Measurements from ENCODE around the gene HES2. TPM values are rescaled to one million over a fixed set of nuclear protein-coding genes. Genes with fewer than 3 reads are reported as not detected.
A peak's percentile ranks its signal among the peaks of the same experiment; 100 is the strongest.

HES2 gene
- total RNA-seq, 2 donors from 2014 or later: 14.2 to 24.0 TPM

GRCh38 chr1:6466023-6466422 lies 46.3 kb upstream of the HES2 start, which contains the start of gene TNFRSF25:
TSS of gene TNFRSF25 (minus strand) at chr1:6466173. CDS start at chr1:6466107, 66 bp downstream.
- no peak for TF ChIP-seq CTCF (IDR thresholded peaks at IDR 0.05)
- intact Hi-C loops (cut with DNase I): no loop called here
- Histone ChIP-seq H3K27me3 (no peaks in the 10 kb centered on the region), H3K9ac (ENCODE audit: low read depth in 2 of 2, low read length in 2 of 2) (peak within 1 kb of the TSS; percentile 31 to 68), H3K36me3 (no peaks in the 10 kb centered on the region), H3K27ac (peak within 1 kb of the TSS; percentile 31), H3K9me3 (no peaks in the 10 kb centered on the region), H3K4me3 (peak within 1 kb of the TSS; percentile 33), H3K4me1 (no peaks in the 10 kb centered on the region)
- DNase-seq: no peak

- intact Hi-C loops (cut with DNase I): no loop called here
- no peak for DNase-seq
- H3K27me3 ChIP-seq: no peaks in the 10 kb centered on the region
- no peak for TF ChIP-seq CTCF (IDR thresholded peaks at IDR 0.05)
- H3K9me3 ChIP-seq: no peaks in the 10 kb centered on the region
- H3K4me3 ChIP-seq: peak overlapping the region; percentile 33
- peak overlapping the region; percentile 31 for H3K27ac ChIP-seq
- peak overlapping the region; percentile 31 to 68 for H3K9ac ChIP-seq (ENCODE audit: low read depth in 2 of 2, low read length in 2 of 2)
- H3K4me1 ChIP-seq: no peaks in the 10 kb centered on the region
- H3K36me3 ChIP-seq: no peaks in the 10 kb centered on the region
Observed at GRCh38 chr1:6465461-6466005, 45.8 kb upstream of the HES2 start.

- Histone ChIP-seq H3K4me3 (peak overlapping the region; percentile 33), H3K27ac (no peak overlapping the region), H3K9me3 (no peaks in the 10 kb centered on the region), H3K27me3 (no peaks in the 10 kb centered on the region), H3K9ac (ENCODE audit: low read depth in 2 of 2, low read length in 2 of 2) (peak overlapping the region; percentile 31 to 66), H3K4me1 (no peaks in the 10 kb centered on the region), H3K36me3 (no peaks in the 10 kb centered on the region)
- no peak for TF ChIP-seq CTCF (IDR thresholded peaks at IDR 0.05)
- no peak for DNase-seq
- intact Hi-C loops (cut with DNase I): no loop called here
Observed at GRCh38 chr1:6464915-6465314, 45.2 kb upstream of the HES2 start.

GRCh38 chr1:6464514-6464836 lies 44.8 kb upstream of the HES2 start:
- TF ChIP-seq CTCF (IDR thresholded peaks at IDR 0.05): no peak
- peak overlapping the region; percentile 29 to 66 for H3K9ac ChIP-seq (ENCODE audit: low read depth in 2 of 2, low read length in 2 of 2)
- DNase-seq: peak; percentile 88
- H3K27ac ChIP-seq: no peak overlapping the region
- H3K4me1 ChIP-seq: no peaks in the 10 kb centered on the region
- H3K4me3 ChIP-seq: no peak overlapping the region
- no peaks in the 10 kb centered on the region for H3K27me3 ChIP-seq
- no peaks in the 10 kb centered on the region for H3K9me3 ChIP-seq
- intact Hi-C loops (cut with DNase I): no loop called here
- no peaks in the 10 kb centered on the region for H3K36me3 ChIP-seq

- no peaks in the 10 kb centered on the region for H3K27me3 ChIP-seq
- H3K4me1 ChIP-seq: no peaks in the 10 kb centered on the region
- no peak overlapping the region for H3K27ac ChIP-seq
- no peak for TF ChIP-seq CTCF (IDR thresholded peaks at IDR 0.05)
- no peaks in the 10 kb centered on the region for H3K9me3 ChIP-seq
- DNase-seq: no peak
- H3K36me3 ChIP-seq: no peaks in the 10 kb centered on the region
- H3K4me3 ChIP-seq: no peak overlapping the region
- intact Hi-C loops (cut with DNase I): no loop called here
- no peak overlapping the region for H3K9ac ChIP-seq (ENCODE audit: low read depth in 2 of 2, low read length in 2 of 2)
Observed at GRCh38 chr1:6463120-6463412, 43.3 kb upstream of the HES2 start.
